Natural killer cell (primary cell): Measurements from ENCODE around the gene RASGRP3. TPM values are rescaled to one million over a fixed set of nuclear protein-coding genes. Genes with fewer than 3 reads are reported as not detected.

ENCODE experiments used
- ATAC-seq, 3 donors: fragments of 150-1000 bp in 2 of 3; fragments of 200-7000 bp in 1 of 3; cut with Tn5 transposase; 1 replicate in 1 of 3; 2 replicates in 2 of 3; pipeline ENCODE4 v1.10.0; 2021; ENCODE audit warnings: mild to moderate bottlenecking in 2 of 3, moderate library complexity in 2 of 3
- DNase-seq, 2 donors: peaks; one replicate each; pipeline versions ENCODE4 v3.0.0 to v3.0.0-alpha.2; 2013 to 2021; ENCODE audit warnings: mixed read lengths in 1 of 2
- H3K27ac ChIP-seq: one replicate; pipeline ENCODE4 v1.5.1; 2013; ENCODE audit warnings: mild to moderate bottlenecking, low read length
- H3K27me3 ChIP-seq: one replicate; pipeline ENCODE4 v1.6.1; 2013; ENCODE audit warnings: low read length; ENCODE audit not compliant: control insufficient read depth, insufficient read depth
- H3K36me3 ChIP-seq: one replicate; pipeline ENCODE4 v1.6.1; 2013; ENCODE audit warnings: low read length; ENCODE audit not compliant: control insufficient read depth, insufficient read depth
- H3K4me1 ChIP-seq: one replicate; pipeline ENCODE4 v1.6.1; 2013; ENCODE audit warnings: low read length; ENCODE audit not compliant: control insufficient read depth, insufficient read depth
- H3K4me3 ChIP-seq: one replicate; pipeline ENCODE4 v1.5.1; 2013; ENCODE audit warnings: low read length
- H3K9me3 ChIP-seq: one replicate; pipeline ENCODE4 v1.6.1; 2013; ENCODE audit warnings: low read length; ENCODE audit not compliant: control insufficient read depth, insufficient read depth
- H3K27ac Mint-ChIP-seq, 2 donors: one replicate each; pipeline ENCODE4 v1.8.0; 2022; ENCODE audit warnings: mild to moderate bottlenecking in 2 of 2, mixed read lengths in 2 of 2, moderate library complexity in 1 of 2
- H3K27me3 Mint-ChIP-seq, 2 donors: one replicate each; pipeline ENCODE4 v1.8.0; 2022; ENCODE audit warnings: low read depth in 2 of 2, mixed read lengths in 2 of 2
- H3K36me3 Mint-ChIP-seq: one replicate; pipeline ENCODE4 v1.8.0; 2022; ENCODE audit warnings: mixed read lengths
- H3K4me1 Mint-ChIP-seq, 2 donors: one replicate each; pipeline ENCODE4 v1.8.0; 2022; ENCODE audit warnings: mixed read lengths in 2 of 2
- H3K4me3 Mint-ChIP-seq: one replicate; pipeline ENCODE4 v1.8.0; 2022; ENCODE audit warnings: mild to moderate bottlenecking, moderate library complexity, mixed read lengths
- H3K9me3 Mint-ChIP-seq, 2 donors: one replicate each; pipeline ENCODE4 v1.8.0; 2022; ENCODE audit warnings: mixed read lengths in 2 of 2
- WGBS: methylation state at CpG from one replicate; pipeline ENCODE4 v1.1.7; 2013; ENCODE audit warnings: missing lambda C conversion rate; ENCODE audit not compliant: insufficient coverage; 5-methylcytosine and 5-hydroxymethylcytosine counted together
- intact Hi-C: fragments of 100-400 bp; cut with micrococcal nuclease; formaldehyde crosslinking; loops from one replicate; pipeline ENCODE4 v1.14.2; 2022
- total RNA-seq, 4 donors: library from RNA; stranded (reverse); fragments of 120-200 nt in 1 of 4; gene quantifications; one replicate each; pipeline versions ENCODE4 v1.2.3 to v1.2.4, GENCODE V29; 2013 to 2022
- TF ChIP-seq, protein P1 (sequence below): fragments of 200-600 bp; IDR thresholded peaks from one replicate; pipeline ENCODE4 v1.8.0; 2022; ENCODE audit warnings: antibody characterized with exemption

The RASGRP3 gene
- total RNA-seq, 3 donors from 2014 or later (not counting 1 experiment from before 2014, with no cell fraction given): 1.8 to 21.1 (median 2.7) TPM

- DNase-seq (no peak), ATAC-seq (no peak)
- H3K4me3 ChIP-seq: no peak overlapping the region
- TF ChIP-seq, protein P1, sequence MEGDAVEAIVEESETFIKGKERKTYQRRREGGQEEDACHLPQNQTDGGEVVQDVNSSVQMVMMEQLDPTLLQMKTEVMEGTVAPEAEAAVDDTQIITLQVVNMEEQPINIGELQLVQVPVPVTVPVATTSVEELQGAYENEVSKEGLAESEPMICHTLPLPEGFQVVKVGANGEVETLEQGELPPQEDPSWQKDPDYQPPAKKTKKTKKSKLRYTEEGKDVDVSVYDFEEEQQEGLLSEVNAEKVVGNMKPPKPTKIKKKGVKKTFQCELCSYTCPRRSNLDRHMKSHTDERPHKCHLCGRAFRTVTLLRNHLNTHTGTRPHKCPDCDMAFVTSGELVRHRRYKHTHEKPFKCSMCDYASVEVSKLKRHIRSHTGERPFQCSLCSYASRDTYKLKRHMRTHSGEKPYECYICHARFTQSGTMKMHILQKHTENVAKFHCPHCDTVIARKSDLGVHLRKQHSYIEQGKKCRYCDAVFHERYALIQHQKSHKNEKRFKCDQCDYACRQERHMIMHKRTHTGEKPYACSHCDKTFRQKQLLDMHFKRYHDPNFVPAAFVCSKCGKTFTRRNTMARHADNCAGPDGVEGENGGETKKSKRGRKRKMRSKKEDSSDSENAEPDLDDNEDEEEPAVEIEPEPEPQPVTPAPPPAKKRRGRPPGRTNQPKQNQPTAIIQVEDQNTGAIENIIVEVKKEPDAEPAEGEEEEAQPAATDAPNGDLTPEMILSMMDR: no peak
- no peaks in the 10 kb centered on the region for H3K4me1 ChIP-seq
- Mint-ChIP-seq H3K36me3 (no peaks in the 10 kb centered on the region), H3K4me1 (no peaks in the 10 kb centered on the region), H3K27ac (no peak overlapping the region), H3K4me3 (no peak overlapping the region), H3K27me3 (peaks cover 7 to 45% of the 10 kb centered on the region in 2 donors), H3K9me3 (peaks cover 0 to 8% of the 10 kb centered on the region in 2 donors)
- no peaks in the 10 kb centered on the region for H3K27me3 ChIP-seq
- no peaks in the 10 kb centered on the region for H3K9me3 ChIP-seq
- peak overlapping the region; percentile 54 for H3K27ac ChIP-seq
- no peaks in the 10 kb centered on the region for H3K36me3 ChIP-seq
- intact Hi-C loops: no loop called here
- 50% methylated on average over 1 of the region's 2 CpGs for WGBS
Measured at GRCh38 chr2:33484042-33484621, 7.7 kb downstream of the RASGRP3 start.

DNA sequence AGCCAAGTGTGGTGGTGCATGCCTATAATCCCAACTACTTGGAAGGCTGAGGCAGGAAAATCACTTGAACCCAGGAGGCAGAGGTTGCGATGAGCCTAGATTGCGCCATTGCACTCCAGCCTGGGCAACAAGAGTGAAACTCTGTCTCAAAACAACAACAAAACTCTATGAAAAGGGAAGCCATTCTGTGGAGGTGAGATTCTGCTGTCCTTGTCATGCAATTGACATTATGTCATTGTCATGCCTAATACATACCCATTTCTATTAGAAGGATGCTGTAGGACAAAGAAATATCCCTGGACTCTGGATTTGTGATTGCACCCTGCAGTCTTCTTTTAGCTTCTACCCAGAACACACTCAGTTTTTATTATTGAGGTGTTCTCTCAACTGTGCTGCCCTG is 8.6 kb downstream of the RASGRP3 start:
- H3K27me3 ChIP-seq: no peaks in the 10 kb centered on the region
- intact Hi-C loops: no loop called here
- no peaks in the 10 kb centered on the region for H3K4me1 ChIP-seq
- H3K9me3 Mint-ChIP-seq: peaks cover 0 to 8% of the 10 kb centered on the region in 2 donors
- H3K27ac ChIP-seq: peak overlapping the region; percentile 42
- ATAC-seq (no peak), DNase-seq (no peak)
- no peaks in the 10 kb centered on the region for H3K36me3 ChIP-seq
- WGBS: 92% methylated on average over 2 of the region's 2 CpGs
- no peaks in the 10 kb centered on the region for H3K4me1 Mint-ChIP-seq
- peaks cover 10 to 43% of the 10 kb centered on the region in 2 donors for H3K27me3 Mint-ChIP-seq
- H3K4me3 Mint-ChIP-seq: no peak overlapping the region
- H3K36me3 Mint-ChIP-seq: no peaks in the 10 kb centered on the region
- TF ChIP-seq, protein P1: no peak
- no peak overlapping the region for H3K27ac Mint-ChIP-seq
- H3K4me3 ChIP-seq: no peak overlapping the region
- no peaks in the 10 kb centered on the region for H3K9me3 ChIP-seq

DNA sequence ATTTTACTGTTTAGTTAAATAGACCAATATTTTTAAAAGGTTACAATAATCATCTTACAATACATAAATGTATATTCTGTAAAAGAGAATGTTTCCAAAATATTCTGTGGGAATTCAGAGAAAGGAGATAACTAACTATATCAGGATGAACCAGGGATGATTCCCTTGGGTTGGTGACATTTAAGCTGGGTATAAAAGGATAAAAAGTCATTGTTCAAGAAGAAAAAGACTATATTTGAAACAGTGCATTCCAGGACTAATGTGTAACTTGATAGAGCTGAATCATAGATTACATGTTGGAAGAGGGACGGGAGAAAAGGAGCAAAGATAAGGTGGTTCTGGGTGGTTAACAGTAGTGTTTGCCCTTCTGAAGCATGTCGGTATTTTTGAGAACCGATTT is 10.1 kb downstream of the RASGRP3 start:
- DNase-seq (no peak), ATAC-seq (no peak)
- 100% methylated on average over 1 of the region's 3 CpGs for WGBS
- Histone ChIP-seq H3K9me3 (no peaks in the 10 kb centered on the region), H3K27ac (no peak overlapping the region), H3K4me1 (peaks cover 1% of the 10 kb centered on the region), H3K27me3 (no peaks in the 10 kb centered on the region), H3K4me3 (no peak overlapping the region), H3K36me3 (no peaks in the 10 kb centered on the region)
- Mint-ChIP-seq H3K9me3 (peaks cover 0 to 8% of the 10 kb centered on the region in 2 donors), H3K27ac (no peak overlapping the region), H3K4me3 (no peak overlapping the region), H3K36me3 (no peaks in the 10 kb centered on the region), H3K27me3 (peaks cover 15 to 43% of the 10 kb centered on the region in 2 donors), H3K4me1 (peaks cover 0 to 1% of the 10 kb centered on the region in 2 donors)
- TF ChIP-seq, protein P1: no peak
- intact Hi-C loops: no loop called here

- peaks cover 0 to 5% of the 10 kb centered on the region in 2 donors for H3K4me1 Mint-ChIP-seq
- Histone ChIP-seq H3K27ac (no peak overlapping the region), H3K4me1 (peaks cover 4% of the 10 kb centered on the region), H3K27me3 (no peaks in the 10 kb centered on the region), H3K4me3 (no peak overlapping the region), H3K36me3 (no peaks in the 10 kb centered on the region), H3K9me3 (no peaks in the 10 kb centered on the region)
- H3K36me3 Mint-ChIP-seq: no peaks in the 10 kb centered on the region
- peaks cover 24 to 59% of the 10 kb centered on the region in 2 donors for H3K27me3 Mint-ChIP-seq
- H3K4me3 Mint-ChIP-seq: no peak overlapping the region
- H3K9me3 Mint-ChIP-seq: peaks cover 0 to 8% of the 10 kb centered on the region in 2 donors
- DNase-seq (no peak), ATAC-seq (no peak)
- TF ChIP-seq, protein P1: no peak
- intact Hi-C loops: no loop called here
- H3K27ac Mint-ChIP-seq: no peak overlapping the region
- WGBS: 82% methylated on average over 1 of the region's 2 CpGs
Measured at GRCh38 chr2:33488178-33488690, 11.8 kb downstream of the RASGRP3 start.
